Neural cell (in vitro differentiated cells): ENCODE measurements around the gene LMO2. TPM values are rescaled to one million over a fixed set of nuclear protein-coding genes. Genes with fewer than 3 reads are reported as not detected.
A peak's percentile ranks its signal among the peaks of the same experiment; 100 is the strongest.

Source experiments
- H2AFZ ChIP-seq: fragments of 200-600, 300-800 bp; sonication (generic), shearing (Covaris generic); 2 replicates; pipeline ENCODE4 v1.6.0; 2014; ENCODE audit warnings: low read depth, mild to moderate bottlenecking, antibody characterized with exemption, low read length, moderate library complexity
- H3F3A ChIP-seq: fragments of 200-600 bp; shearing (Covaris generic); 2 replicates; pipeline ENCODE4 v1.6.1; 2016; ENCODE audit warnings: mild to moderate bottlenecking, moderate library complexity, mixed read lengths, antibody characterized with exemption, low read length; ENCODE audit not compliant: insufficient read depth, poor library complexity, severe bottlenecking
- H3K27ac ChIP-seq: fragments of 200-600, 300-800 bp; sonication (generic), shearing (Covaris generic); 2 replicates; pipeline ENCODE4 v1.5.1; 2014; ENCODE audit warnings: mild to moderate bottlenecking, low read length, moderate library complexity
- H3K27me3 ChIP-seq: fragments of 300-800, 200-600 bp; sonication (generic), shearing (Covaris generic); 2 replicates; pipeline ENCODE4 v1.6.0; 2014; ENCODE audit warnings: mild to moderate bottlenecking, low read depth, low read length, moderate library complexity; ENCODE audit not compliant: insufficient read depth
- H3K36me3 ChIP-seq: fragments of 300-800, 200-600 bp; sonication (generic), shearing (Covaris generic); 2 replicates; pipeline ENCODE4 v1.5.1; 2014; ENCODE audit warnings: mild to moderate bottlenecking, antibody characterized with exemption, low read length, moderate library complexity; ENCODE audit not compliant: insufficient read depth
- H3K4me2 ChIP-seq: fragments of 300-800, 200-600 bp; sonication (generic), shearing (Covaris generic); 2 replicates; pipeline ENCODE4 v1.6.0; 2014; ENCODE audit warnings: mild to moderate bottlenecking, low read length
- H3K4me3 ChIP-seq: fragments of 300-800, 200-600 bp; sonication (generic), shearing (Covaris generic); 2 replicates; pipeline ENCODE4 v1.5.1; 2014; ENCODE audit warnings: mild to moderate bottlenecking, low read length, moderate library complexity
- H3K79me2 ChIP-seq: fragments of 200-600 bp; shearing (Covaris generic); replicated peaks from 2 replicates; pipeline ENCODE4 v1.6.0; 2014; ENCODE audit warnings: mild to moderate bottlenecking, low read length, moderate library complexity; ENCODE audit not compliant: insufficient read depth
- H3K9ac ChIP-seq: fragments of 300-800, 200-600 bp; sonication (generic), shearing (Covaris generic); 2 replicates; pipeline ENCODE4 v1.6.1; 2016; ENCODE audit warnings: mild to moderate bottlenecking, low read length, mixed read lengths
- H3K9me2 ChIP-seq: fragments of 200-600 bp; shearing (Covaris generic); 2 replicates; pipeline ENCODE4 v1.6.1; 2016; ENCODE audit warnings: mild to moderate bottlenecking, low read length, mixed read lengths; ENCODE audit not compliant: insufficient read depth
- H3K9me3 ChIP-seq: fragments of 200-600, 300-800 bp; sonication (generic), shearing (Covaris generic); 2 replicates; pipeline ENCODE4 v1.6.1; 2016; ENCODE audit warnings: mild to moderate bottlenecking, mixed run types, low read length, moderate library complexity, mixed read lengths
- H4K20me1 ChIP-seq: fragments of 200-600 bp; shearing (Covaris generic); 2 replicates; pipeline ENCODE4 v1.6.1; 2016; ENCODE audit warnings: mild to moderate bottlenecking, mixed run types; ENCODE audit not compliant: insufficient read depth
- EP300 ChIP-seq: fragments of 450-650 bp; conservative IDR thresholded peaks from 2 replicates; pipeline ENCODE4 v1.6.1; 2014; ENCODE audit warnings: antibody characterized with exemption, mild to moderate bottlenecking, moderate library complexity; ENCODE audit not compliant: poor library complexity, severe bottlenecking
- EZH2 ChIP-seq: fragments of 200-600, 300-800 bp; shearing (Covaris generic), sonication (generic); IDR thresholded peaks from 2 replicates; pipeline ENCODE4 v1.6.1; 2014; ENCODE audit warnings: antibody characterized with exemption, low read length, borderline replicate concordance, mild to moderate bottlenecking; ENCODE audit not compliant: insufficient read depth, poor library complexity, severe bottlenecking
- MXI1 ChIP-seq: fragments of 450-650 bp; conservative IDR thresholded peaks from 2 replicates; pipeline ENCODE4 v1.6.1; 2014; ENCODE audit warnings: antibody characterized with exemption, mild to moderate bottlenecking; ENCODE audit not compliant: poor library complexity, severe bottlenecking
- POLR2AphosphoS5 ChIP-seq: IDR thresholded peaks from 2 replicates; pipeline ENCODE4 v1.6.1; 2012
- RAD21 ChIP-seq: fragments of 450-650 bp; conservative IDR thresholded peaks from 2 replicates; pipeline ENCODE4 v1.6.1; 2014; ENCODE audit warnings: antibody characterized with exemption, mild to moderate bottlenecking, moderate library complexity
- SMC3 ChIP-seq: fragments of 450-650 bp; conservative IDR thresholded peaks from 2 replicates; pipeline ENCODE4 v1.6.1; 2014; ENCODE audit warnings: antibody characterized with exemption, mild to moderate bottlenecking, moderate library complexity; ENCODE audit not compliant: poor library complexity
- TAF1 ChIP-seq: IDR thresholded peaks from 2 replicates; pipeline ENCODE4 v1.6.1; 2012; ENCODE audit warnings: low read depth
- polyA plus RNA-seq: library from polyadenylated mRNA; depleted of rRNA; stranded (reverse); fragments of >200 nt; gene quantifications from 2 replicates; pipeline ENCODE4 v1.2.3, GENCODE V29; 2014
- TF ChIP-seq, protein P1 (sequence below): fragments of 450-650 bp; IDR thresholded peaks from 2 replicates; pipeline ENCODE4 v1.5.1; 2014; ENCODE audit warnings: antibody characterized with exemption, mild to moderate bottlenecking, moderate library complexity; ENCODE audit not compliant: poor library complexity, severe bottlenecking
- TF ChIP-seq, protein P2 (sequence below): IDR thresholded peaks from 2 replicates; pipeline ENCODE4 v1.6.1; 2012; ENCODE audit warnings: borderline replicate concordance

Gene LMO2
- polyA plus RNA-seq, 1 donor from 2014 or later: 33.2 TPM

DNA sequence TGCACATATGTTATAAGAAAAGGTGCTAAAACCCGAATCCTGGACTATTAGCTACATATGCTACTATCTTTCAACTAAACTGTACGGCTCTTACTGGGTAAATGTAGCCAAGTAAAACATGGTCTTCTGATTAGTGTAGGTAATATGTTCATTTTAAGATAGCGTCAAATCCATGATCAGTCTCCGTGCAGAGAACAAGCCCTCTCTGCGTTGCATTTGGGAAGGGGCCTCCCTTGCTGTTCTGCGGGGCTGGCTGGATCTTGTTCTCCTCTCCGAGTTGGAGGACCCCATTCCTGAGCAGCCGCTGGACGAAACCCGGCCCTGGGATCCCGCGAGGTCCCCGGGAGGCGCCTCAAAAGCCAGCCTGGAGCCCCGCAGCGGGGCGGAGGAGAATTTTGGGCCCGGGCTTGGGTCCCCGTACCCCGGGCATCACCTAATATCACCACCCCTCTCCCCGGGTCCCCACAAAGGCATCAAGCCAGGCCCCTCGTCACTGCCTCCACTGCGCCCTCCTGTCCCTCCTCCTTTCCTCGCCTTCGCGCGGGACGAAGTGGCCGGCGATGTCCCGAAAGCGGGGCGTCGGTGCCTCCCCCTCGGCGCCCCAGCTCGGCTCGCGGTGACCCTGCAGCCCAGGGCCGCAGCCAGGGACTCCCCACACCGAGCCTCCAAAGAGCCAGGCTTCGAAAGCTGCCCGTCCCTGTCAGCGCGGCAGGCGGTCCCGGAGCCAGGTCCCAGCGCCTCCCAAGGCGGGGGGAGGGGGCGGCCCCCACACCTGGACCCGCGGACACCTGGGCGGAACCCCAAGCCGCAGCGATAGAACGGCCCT is 63.1 kb downstream of the LMO2 start:
- no peaks in the 10 kb centered on the region for H3K9me2 ChIP-seq
- H3K4me2 ChIP-seq: no peak overlapping the region
- TF ChIP-seq EZH2 (no peak), SMC3 (no peak), EP300 (no peak), TAF1 (no peak), POLR2AphosphoS5 (no peak), MXI1 (no peak), RAD21 (no peak)
- TF ChIP-seq, protein P1, sequence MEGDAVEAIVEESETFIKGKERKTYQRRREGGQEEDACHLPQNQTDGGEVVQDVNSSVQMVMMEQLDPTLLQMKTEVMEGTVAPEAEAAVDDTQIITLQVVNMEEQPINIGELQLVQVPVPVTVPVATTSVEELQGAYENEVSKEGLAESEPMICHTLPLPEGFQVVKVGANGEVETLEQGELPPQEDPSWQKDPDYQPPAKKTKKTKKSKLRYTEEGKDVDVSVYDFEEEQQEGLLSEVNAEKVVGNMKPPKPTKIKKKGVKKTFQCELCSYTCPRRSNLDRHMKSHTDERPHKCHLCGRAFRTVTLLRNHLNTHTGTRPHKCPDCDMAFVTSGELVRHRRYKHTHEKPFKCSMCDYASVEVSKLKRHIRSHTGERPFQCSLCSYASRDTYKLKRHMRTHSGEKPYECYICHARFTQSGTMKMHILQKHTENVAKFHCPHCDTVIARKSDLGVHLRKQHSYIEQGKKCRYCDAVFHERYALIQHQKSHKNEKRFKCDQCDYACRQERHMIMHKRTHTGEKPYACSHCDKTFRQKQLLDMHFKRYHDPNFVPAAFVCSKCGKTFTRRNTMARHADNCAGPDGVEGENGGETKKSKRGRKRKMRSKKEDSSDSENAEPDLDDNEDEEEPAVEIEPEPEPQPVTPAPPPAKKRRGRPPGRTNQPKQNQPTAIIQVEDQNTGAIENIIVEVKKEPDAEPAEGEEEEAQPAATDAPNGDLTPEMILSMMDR: no peak
- TF ChIP-seq, protein P2, sequence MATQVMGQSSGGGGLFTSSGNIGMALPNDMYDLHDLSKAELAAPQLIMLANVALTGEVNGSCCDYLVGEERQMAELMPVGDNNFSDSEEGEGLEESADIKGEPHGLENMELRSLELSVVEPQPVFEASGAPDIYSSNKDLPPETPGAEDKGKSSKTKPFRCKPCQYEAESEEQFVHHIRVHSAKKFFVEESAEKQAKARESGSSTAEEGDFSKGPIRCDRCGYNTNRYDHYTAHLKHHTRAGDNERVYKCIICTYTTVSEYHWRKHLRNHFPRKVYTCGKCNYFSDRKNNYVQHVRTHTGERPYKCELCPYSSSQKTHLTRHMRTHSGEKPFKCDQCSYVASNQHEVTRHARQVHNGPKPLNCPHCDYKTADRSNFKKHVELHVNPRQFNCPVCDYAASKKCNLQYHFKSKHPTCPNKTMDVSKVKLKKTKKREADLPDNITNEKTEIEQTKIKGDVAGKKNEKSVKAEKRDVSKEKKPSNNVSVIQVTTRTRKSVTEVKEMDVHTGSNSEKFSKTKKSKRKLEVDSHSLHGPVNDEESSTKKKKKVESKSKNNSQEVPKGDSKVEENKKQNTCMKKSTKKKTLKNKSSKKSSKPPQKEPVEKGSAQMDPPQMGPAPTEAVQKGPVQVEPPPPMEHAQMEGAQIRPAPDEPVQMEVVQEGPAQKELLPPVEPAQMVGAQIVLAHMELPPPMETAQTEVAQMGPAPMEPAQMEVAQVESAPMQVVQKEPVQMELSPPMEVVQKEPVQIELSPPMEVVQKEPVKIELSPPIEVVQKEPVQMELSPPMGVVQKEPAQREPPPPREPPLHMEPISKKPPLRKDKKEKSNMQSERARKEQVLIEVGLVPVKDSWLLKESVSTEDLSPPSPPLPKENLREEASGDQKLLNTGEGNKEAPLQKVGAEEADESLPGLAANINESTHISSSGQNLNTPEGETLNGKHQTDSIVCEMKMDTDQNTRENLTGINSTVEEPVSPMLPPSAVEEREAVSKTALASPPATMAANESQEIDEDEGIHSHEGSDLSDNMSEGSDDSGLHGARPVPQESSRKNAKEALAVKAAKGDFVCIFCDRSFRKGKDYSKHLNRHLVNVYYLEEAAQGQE: no peak
- no peaks in the 10 kb centered on the region for H3K36me3 ChIP-seq
- H3K27me3 ChIP-seq: peaks cover 30% of the 10 kb centered on the region
- H2AFZ ChIP-seq: no peak overlapping the region
- H3K9me3 ChIP-seq: no peaks in the 10 kb centered on the region
- no peaks in the 10 kb centered on the region for H3K79me2 ChIP-seq
- no peak overlapping the region for H3K27ac ChIP-seq
- no peaks in the 10 kb centered on the region for H3F3A ChIP-seq
- no peak overlapping the region for H3K9ac ChIP-seq
- no peaks in the 10 kb centered on the region for H4K20me1 ChIP-seq
- peak overlapping the region; percentile 62 for H3K4me3 ChIP-seq

- H3K4me2 ChIP-seq: no peak overlapping the region
- no peak overlapping the region for H2AFZ ChIP-seq
- H3K9ac ChIP-seq: no peak overlapping the region
- TF ChIP-seq EP300 (no peak), MXI1 (no peak), EZH2 (no peak), SMC3 (no peak), RAD21 (no peak), POLR2AphosphoS5 (no peak), TAF1 (no peak)
- TF ChIP-seq, protein P2: no peak
- H3K9me2 ChIP-seq: no peaks in the 10 kb centered on the region
- no peaks in the 10 kb centered on the region for H4K20me1 ChIP-seq
- H3K79me2 ChIP-seq: no peaks in the 10 kb centered on the region
- H3K9me3 ChIP-seq: no peaks in the 10 kb centered on the region
- H3K27me3 ChIP-seq: peaks cover 30% of the 10 kb centered on the region
- no peak overlapping the region for H3K27ac ChIP-seq
- no peaks in the 10 kb centered on the region for H3F3A ChIP-seq
- H3K4me3 ChIP-seq: no peak overlapping the region
- H3K36me3 ChIP-seq: no peaks in the 10 kb centered on the region
Observed at GRCh38 chr11:33827206-33827605, 64.7 kb downstream of the LMO2 start.
